GM21737 (cell line): ENCODE data around the gene PHETA1.

ENCODE experiments used
- ATAC-seq: cut with Tn5 transposase; IDR thresholded peaks from one replicate; pipeline ENCODE4 v1.9.1; 2021; ENCODE audit warnings: mild to moderate bottlenecking, moderate library complexity; ENCODE audit not compliant: unreplicated experiment

Gene PHETA1

DNA sequence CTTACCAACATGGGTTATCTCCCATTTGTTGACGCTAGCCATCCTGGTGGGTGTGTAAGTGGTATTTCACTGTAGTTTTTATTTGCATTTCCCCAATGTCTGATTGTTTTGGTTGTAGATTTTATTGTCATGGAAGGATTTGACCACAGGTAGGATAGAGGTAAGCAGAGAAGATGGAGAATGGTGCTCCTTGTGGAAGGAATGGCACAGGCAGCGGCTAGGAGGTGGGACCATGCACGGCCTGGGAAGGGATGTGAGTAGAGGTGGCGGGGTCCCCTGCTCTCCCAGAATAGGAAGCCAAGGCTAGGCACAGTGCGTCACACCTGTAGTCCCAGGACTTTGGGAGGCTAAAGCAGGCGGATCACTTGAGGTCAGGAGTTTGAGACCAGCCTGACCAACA is 41.4 kb downstream of the PHETA1 start:
- no peak for ATAC-seq

DNA sequence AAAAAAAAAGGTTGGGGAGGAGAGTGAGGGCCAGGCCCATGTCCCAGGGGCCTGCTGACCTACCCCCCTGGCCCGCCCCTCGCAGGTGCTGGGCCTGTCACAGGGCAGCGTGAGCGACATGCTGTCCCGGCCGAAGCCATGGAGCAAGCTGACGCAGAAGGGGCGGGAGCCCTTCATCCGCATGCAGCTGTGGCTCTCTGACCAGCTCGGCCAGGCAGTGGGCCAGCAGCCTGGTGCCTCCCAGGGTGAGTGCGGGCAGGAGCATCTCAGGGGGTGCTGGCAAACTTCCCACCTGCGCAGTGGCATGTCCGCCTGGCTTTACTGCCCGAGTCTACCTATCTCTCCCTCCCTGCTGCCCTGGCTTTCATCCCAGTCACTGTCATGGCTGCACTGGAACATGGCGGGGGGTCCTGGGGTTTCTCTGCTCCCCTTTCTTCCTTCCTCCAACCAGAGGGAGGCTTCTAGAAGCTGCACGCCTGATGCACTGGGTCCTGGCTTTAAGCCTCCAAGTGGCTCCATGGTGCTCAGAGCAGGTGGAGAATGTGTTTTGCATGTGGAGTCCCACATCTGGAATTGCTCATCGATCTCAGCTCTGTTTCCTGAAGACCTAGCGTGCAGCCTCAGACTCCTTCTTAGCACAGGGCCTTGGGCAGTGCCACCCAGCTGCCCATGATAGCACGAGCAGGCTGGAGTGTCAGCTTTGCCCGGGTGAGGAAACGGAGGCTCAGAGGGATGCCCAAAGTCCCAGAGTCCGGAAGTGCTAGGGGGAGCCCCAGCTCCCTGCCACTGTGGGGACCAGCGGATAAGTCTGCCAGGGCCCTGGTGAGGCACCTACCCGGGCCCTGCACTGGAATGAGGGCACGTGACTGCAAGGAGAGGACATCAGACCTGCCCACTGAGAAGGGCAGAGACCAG is 46.3 kb downstream of the PHETA1 start:
- no peak for ATAC-seq

DNA sequence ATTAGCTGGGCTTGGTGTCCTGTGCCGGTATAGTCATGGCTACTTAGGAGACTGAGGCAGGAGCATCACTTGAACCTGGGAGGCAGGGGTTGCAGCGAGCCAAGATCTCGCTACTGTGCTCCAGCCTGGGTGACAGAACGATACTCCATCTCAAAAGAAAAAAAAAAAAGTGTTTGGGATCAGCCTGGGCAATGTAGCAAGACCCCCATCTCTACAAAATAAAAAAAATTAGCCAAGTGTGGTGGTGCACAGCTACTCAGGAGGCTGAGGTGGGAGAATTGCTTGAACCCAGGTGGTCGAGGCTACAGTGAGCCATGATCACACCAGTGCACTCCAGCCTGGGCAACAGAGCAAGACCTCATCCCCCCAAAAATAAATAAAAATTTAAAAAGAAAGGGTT is 47.6 kb downstream of the PHETA1 start:
- ATAC-seq, result no peak

DNA sequence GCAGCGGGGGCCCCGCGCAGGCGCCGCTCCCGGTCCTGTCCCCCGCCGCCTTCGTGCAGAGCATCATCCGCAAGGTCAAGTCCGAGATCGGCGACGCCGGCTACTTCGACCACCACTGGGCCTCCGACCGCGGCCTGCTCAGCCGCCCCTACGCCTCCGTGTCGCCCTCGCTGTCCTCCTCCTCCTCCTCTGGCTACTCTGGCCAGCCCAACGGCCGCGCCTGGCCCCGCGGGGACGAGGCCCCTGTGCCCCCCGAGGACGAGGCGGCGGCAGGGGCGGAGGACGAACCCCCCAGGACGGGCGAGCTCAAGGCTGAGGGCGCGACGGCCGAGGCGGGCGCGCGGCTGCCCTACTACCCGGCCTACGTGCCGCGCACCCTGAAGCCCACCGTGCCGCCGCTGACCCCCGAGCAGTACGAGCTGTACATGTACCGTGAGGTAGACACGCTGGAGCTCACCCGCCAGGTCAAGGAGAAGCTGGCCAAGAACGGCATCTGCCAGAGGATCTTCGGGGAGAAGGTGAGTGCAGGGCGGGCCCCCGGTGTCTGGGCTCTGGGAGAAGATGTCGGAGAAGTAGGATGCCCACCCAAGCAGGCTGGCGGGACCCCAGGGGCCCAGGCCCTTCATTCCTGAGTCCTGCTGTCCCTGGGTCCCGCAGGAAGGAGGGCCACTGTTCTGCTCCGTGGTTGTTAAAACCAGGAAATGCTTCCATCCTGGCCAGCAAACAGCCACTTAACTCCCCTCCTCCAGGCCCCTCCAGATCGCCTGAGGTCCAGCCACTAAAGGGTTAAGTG is 48.4 kb downstream of the PHETA1 start:
- no peak for ATAC-seq

DNA sequence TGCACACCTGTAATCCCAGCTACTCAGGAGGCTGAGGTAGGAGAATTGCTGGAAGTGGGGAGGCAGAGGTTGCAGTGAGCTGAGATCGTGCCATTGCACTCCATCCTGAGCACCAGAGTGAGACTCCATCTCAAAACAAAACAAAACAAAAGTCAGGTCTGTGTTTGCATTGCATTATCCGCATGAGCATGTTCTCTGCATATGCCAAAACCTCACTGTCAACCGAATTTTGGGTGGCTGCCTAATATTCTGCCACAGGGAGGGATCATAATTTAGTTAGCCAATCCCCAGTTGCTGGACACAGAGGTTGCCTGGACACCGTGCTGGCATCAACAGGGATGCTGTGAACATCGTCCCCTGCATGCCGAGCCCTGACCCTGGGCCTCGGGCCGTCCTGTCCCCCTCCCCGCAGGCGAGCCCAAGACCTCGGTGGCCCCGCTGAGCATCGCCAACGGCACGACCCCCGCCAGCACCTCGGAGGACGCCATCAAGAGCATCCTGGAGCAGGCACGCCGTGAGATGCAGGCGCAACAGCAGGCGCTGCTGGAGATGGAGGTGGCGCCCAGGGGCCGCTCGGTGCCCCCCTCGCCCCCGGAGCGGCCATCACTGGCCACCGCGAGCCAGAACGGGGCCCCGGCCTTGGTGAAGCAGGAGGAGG is 49.2 kb downstream of the PHETA1 start:
- ATAC-seq, result no peak

DNA sequence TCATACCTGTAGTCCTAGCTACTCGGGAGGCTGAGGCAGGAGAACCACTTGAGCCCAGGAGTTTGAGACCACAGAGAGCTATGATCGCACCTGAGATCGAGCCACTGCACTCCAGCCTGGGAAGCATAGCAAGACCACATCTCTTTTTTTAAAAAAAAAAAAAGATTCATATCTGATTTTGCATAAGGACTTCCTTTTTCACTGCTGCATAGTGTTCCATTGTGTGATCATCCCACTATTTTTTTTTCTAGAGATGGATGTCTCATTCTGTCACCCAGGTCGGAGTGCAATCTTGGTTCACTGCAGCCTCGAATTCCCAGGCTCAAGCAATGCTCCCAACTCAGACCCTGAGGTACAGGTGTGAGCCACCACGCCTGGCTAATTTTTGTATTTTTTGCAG is 50.4 kb downstream of the PHETA1 start:
- ATAC-seq, result no peak

DNA sequence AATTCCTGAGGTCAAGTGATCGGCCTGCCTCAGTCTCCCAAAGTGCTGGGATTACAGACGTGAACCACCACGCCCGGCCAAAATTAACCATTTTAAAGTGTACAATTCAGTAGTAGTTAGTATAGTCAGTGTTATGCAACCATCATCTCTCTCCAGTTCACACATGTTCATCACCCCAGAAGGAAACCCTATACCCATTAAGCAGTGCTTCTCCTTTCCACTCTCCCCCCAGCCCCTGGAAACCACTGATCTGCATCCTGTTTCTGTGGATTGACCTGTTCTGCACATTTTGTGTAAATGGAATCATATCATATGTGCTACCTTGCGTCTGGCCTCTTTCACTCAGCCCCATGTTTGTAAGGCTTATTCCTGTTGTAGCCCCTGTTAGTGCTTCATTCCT is 52.2 kb downstream of the PHETA1 start:
- no peak for ATAC-seq

DNA sequence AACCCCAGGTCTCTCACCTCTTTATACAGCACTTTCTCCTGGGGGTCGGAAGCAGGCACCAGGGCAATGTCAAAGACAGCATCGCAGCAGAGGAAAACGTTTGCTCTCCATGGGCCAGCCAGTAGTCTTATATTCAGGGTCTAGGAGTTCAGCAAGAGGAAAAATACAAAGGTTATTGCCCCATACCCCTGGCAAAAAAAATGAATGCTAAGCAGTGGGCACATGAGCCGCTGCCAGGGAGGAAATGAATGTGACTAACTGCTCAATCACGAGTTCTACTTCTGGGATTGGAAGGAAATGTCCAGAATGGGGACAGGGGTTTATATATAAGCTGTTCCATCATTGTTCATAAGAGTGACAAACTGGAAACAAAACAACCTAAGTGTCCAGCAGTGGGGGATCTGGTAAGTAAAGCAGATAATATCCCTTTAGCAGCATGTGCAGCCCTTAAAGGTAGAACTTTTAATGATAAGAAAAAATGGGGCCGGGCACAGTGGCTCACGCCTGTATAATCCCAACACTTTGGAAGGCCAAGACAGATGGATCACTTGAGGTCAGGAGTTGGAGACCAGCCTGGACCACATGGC is 53.8 kb downstream of the PHETA1 start:
- no peak for ATAC-seq

DNA sequence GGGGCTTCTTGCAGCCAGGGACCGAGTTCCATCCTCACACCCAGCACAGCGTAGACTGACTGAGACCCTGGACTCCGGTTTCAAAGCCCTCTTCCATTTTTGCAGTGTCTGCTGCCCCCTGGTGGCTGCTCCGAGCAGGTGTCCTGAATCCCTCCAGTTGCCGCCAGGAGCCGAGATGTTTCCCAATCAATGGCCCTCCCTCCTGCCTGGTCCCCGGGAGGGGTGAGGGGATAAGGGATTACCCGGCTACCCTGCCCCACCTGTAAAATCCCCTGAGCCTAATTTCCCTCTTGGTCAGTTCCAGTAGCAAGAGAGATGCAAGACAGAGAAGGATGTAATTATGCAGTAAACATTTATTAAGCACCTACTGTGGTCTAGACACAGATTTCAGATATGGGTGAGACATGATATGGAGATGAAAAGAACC is 55.0 kb downstream of the PHETA1 start:
- no peak for ATAC-seq

DNA sequence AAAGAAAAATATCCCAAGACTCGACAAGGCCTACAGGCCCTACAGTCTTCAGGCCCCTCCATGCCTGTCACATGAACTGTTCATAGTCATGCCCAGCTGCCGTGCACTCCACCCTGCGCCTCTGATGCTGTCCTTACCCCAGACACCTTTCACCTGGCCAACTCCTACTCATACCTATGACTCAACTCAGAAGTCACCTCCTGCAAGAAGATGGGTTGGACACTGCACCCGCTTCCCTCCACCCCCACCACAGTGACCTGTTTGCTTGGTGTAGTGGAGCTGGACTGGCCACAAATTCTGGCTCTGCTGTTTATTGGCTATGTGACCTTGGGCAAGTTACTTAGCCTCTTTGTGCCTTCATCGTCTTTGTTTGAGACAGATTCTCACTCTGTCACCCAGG is 56.2 kb downstream of the PHETA1 start:
- no peak for ATAC-seq

DNA sequence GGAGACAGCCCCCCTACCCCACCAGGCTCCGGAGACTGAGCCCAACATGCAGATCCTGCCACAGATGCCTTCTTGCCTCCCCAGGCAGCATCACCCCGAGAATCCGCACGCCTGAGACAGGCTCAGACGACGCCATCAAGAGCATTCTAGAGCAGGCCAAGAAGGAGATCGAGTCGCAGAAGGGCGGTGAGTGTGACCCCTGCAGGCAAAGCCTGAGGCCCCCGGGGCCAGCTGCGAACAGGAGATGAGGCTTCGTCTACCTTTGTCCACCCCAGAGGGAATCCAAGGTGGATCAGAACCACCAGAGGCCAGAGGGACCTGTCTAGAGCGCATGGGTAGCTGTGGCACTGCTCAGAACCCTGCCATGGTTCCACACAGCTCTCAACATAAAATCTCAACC is 56.9 kb downstream of the PHETA1 start:
- ATAC-seq, result no peak

DNA sequence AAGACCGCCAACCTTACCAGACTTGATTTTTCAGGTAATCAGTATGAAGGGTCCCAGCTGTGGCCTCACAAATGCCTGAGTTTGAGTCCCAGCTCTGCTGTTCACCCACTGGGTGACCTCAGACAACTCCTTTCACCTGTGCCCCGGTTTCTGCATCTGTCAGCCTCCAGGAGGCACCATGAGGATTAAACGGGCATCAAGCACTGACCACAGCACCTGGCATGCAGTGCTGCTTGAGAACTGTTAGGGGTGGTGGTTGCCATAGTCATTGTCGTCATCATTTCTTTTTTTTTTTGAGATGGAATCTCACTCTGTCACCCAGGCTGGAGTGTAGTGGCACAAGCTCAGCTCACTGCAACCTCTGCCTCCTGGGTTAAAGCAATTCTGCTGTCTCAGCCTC is 57.9 kb downstream of the PHETA1 start:
- ATAC-seq, result no peak
